GM19452 (cell line): ENCODE data around the gene APOB.

Source experiments
- ATAC-seq: cut with Tn5 transposase; IDR thresholded peaks from one replicate; pipeline ENCODE4 v1.9.1; 2021; ENCODE audit not compliant: unreplicated experiment

The APOB gene, protein sequence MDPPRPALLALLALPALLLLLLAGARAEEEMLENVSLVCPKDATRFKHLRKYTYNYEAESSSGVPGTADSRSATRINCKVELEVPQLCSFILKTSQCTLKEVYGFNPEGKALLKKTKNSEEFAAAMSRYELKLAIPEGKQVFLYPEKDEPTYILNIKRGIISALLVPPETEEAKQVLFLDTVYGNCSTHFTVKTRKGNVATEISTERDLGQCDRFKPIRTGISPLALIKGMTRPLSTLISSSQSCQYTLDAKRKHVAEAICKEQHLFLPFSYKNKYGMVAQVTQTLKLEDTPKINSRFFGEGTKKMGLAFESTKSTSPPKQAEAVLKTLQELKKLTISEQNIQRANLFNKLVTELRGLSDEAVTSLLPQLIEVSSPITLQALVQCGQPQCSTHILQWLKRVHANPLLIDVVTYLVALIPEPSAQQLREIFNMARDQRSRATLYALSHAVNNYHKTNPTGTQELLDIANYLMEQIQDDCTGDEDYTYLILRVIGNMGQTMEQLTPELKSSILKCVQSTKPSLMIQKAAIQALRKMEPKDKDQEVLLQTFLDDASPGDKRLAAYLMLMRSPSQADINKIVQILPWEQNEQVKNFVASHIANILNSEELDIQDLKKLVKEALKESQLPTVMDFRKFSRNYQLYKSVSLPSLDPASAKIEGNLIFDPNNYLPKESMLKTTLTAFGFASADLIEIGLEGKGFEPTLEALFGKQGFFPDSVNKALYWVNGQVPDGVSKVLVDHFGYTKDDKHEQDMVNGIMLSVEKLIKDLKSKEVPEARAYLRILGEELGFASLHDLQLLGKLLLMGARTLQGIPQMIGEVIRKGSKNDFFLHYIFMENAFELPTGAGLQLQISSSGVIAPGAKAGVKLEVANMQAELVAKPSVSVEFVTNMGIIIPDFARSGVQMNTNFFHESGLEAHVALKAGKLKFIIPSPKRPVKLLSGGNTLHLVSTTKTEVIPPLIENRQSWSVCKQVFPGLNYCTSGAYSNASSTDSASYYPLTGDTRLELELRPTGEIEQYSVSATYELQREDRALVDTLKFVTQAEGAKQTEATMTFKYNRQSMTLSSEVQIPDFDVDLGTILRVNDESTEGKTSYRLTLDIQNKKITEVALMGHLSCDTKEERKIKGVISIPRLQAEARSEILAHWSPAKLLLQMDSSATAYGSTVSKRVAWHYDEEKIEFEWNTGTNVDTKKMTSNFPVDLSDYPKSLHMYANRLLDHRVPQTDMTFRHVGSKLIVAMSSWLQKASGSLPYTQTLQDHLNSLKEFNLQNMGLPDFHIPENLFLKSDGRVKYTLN (N-terminal part only)

DNA sequence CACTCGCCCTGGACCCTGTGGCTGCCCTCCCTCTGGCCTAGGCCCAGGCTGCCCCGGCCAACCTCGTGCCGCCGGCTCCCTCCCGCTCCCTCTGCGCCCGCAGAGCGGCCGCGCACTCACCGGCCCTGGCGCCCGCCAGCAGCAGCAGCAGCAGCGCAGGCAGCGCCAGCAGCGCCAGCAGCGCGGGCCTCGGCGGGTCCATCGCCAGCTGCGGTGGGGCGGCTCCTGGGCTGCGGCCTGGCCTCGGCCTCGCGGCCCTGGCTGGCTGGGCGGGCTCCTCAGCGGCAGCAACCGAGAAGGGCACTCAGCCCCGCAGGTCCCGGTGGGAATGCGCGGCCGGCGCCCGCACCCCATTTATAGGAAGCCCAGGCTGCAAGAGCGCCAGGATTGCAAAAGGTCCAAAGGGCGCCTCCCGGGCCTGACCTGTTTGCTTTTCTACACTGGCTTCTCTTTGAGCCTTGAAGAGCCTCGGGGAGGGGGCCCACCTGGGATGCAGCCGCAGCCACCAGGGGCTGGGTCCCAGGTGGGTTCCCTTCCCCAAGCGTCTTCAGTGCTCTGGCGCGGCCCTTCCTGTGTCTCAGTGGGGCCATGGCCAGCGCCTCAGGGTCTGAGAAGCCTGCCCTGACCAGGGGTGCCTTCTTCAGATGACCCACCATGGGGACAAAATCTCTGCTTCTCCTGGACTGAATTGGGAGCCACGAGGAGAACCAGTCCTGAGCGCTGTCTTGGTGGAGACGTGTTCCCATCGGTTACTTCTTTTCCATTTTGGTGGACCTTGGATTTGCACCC, at the start of gene APOB:
Gene APOB (minus strand): TSS at position 330 of the 789 bp plus-strand sequence. CDS start 128 bp downstream, at position 202.
- ATAC-seq = no peak

- ATAC-seq = no peak
These were observed 48.5 kb upstream of the APOB start for GRCh38 chr2:21092308-21092869.

DNA sequence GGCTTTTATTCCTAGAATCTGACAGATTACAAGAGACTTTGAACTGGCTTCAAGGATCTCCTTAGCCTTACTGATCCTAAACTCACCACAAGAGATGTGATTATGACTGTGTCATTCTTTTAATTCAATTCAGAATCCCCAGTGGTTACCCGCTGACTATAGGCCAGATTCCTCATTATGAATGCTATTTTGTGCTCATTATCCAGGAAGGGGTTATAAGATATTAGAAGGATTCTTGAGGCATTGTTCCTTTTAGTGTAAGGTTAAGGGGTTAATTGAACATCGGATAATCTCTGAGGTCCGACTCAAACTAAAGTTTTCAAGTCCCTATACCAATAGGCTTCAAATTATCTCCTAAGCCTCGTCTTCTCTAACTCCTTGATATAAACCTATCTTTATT, 40.5 kb upstream of the APOB start:
- ATAC-seq = no peak

DNA sequence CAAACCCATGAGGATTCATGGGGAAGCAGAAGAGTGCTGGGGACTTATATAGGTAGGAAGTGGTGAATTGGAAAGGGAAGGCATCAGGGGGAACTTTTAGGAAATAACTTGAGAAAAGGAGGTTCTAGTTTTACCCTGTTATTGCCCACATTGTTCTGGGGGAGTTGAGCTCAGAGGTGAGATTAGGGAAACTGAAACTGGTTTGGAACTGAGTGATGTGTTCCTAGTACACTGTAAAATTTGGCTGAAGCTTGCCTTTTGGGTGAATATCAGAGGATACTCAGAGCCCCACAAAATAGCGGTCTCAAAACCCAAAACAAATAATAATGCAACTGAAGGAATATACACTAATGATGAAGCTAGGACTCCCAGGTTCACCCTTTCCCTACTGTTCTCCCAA, 39.6 kb upstream of the APOB start:
- no peak for ATAC-seq

DNA sequence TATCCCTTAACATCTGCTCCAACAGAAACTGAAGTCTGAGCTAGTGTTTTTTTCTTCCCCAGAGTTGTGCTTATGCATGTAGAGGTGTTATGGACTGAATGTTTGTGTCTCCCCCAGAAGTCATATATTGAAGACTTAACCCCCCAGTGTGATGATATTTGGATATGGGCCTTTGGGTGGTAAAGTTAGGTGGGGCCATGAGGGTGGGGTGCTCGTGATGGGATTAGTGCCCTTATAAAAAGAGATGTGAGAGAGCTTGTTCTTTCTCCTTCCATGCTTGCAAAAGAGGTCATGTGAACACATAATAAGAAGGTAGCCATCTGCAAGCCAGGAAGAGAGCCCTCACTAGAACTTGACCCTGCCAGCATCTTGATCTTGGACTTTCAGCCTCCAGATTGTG, 34.4 kb upstream of the APOB start:
- no peak for ATAC-seq

GRCh38 chr2:21072477-21073242, 28.8 kb upstream of the APOB start:
- no peak for ATAC-seq

DNA sequence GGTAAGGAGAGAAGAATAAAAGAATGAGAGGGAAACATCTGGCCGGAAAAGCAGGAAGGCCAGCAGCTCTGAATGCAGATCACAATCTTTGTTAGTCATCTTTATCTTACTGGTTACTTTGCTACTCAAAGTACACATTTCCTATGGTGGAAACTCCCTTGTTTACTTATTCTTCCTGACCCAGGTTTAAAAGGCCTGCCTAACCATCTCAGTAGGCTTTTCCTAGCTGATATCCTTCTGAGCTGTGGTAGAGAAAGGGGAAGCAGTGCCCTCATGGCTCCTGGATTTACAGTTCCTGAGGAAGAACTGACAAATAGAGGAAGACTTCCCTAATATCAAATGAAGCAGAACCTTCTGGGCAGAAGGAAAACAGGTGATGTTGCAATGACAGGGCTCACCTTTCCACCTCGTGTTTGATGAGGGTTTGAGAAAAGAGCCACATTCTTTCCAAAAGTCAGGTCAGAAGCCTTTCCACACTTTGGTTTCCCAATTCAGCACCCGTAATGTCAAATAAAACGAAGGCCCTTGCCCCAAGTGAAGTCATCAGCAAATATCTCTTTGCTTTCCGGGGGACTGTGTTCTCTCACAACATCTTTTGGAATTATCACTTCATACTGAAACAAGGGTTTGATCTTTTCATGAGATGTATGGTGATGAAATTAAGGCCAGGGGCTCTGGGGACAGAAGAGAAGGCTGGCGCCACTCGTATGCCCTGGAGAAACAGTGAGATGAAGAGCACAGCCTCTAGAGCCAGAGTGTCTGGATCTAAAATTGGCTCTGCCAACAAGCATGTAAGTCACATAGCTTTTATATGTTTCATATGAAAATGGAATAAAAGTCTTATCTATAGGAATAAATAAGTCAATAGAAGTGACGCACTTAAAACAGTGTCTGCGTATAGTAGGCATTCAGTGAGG, 26.7 kb upstream of the APOB start:
- no peak for ATAC-seq

- no peak for ATAC-seq
These were observed 26.0 kb upstream of the APOB start for GRCh38 chr2:21069746-21070340.

DNA sequence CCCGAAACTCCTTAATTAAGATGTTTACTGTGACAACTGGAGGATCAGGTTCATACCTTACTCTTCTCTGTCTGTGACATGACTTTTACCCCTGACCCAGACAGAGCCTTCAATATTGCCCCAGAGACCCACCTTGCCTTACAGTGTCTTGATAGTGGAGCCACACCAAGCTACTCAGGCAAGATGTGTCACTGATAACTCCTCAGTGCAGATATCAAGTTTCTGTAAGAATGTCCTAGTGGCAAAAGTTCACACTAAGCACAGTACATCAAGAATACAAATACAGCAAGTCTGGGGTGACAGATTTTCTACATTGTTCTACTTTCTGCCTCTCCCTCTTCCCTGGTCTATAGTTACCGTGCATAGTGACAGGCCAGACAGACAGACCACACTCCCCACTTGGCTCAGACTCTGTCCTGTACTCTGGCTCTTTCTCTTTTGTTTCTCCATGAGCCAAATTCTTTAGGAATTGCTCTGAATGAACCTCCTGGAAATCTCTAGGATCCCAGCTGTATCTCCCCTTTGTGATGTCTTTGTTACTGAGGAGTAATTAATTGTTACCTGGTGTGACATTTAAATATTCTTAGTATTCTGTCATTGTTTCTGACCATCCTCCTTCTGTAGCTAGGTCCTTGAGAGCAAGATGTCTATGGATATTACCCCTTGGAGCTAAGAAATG, 24.1 kb upstream of the APOB start:
- ATAC-seq = no peak

DNA sequence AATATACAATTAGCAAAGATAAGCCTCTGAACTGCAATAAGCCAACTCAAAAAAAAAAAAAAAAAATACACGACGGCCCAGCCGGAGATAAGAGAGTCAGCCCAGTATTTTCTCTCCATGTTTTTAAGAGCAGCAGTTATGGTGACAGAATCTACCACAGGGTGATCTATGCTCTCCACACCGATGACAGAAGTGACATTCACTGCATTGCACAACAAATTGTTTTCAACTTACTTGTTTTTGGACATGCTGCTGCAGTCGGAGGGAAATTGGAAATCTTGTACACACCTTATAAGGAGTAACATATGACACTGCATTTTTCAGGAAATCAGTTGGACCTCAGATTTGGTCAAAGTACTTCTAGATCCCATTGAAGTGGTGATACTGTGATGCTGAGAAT, 23.3 kb upstream of the APOB start:
- no peak for ATAC-seq

GRCh38 chr2:21059885-21060610, 16.2 kb upstream of the APOB start:
- no peak for ATAC-seq

DNA sequence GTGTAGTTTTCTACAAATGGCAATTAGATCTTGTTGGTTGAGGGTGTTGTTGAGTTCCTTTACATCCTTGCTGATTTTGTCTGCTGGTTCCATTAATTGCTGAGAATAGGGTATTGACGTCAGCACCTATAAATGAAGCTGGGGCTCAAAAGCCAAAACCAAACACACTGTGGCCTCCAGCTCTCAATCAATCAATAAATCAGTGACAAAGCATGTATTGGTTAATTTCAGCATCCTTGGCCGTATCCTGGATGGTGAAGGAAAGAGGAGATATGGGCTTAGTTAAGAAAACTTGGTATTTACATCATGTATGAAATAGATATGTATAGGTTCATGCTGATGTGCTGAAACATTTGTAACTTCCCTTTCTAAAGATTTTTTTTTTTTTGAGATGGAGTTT, 13.2 kb upstream of the APOB start:
- ATAC-seq = no peak

- no peak for ATAC-seq
These were observed 12.3 kb upstream of the APOB start for GRCh38 chr2:21055879-21056790.

DNA sequence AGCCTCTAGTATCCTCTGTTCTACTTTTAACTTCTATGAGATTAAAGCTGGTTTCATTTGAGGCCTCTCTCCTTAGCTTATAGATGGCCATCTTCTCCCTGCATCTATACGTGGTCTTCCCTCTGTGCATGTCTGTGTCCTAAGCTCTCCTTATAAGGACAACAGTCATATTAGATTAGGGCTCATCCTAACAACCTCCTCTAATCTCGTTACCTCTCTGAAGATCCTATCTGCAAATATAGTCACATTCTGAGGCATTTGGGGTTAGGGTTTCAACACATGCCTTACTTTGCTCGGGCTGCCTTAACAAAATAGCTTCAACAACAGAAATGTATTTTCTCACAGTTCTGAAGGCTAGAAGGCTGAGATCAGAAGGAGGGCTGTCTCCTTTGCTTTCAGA, 11.6 kb upstream of the APOB start:
- ATAC-seq = no peak

DNA sequence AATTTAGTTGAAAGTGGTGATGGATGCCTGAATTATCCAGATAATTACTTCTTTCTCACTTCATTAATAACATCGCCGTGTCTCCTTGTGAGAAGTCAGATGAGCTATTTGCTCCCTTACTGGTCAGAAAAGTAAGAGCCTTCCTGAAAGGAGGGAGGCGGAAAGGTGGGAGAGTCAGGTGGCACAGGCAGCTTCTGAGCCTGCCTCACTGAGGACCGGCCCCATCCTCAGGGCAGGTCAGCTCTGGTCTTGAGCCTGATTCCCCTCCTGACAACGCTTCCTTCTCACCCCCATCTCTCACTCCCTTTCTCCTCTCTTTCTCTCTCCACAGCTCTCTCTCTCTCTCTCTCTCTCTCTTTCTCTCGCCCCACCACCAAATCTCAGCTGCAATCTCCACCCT, 10.1 kb upstream of the APOB start:
- no peak for ATAC-seq

- no peak for ATAC-seq
These were observed 8.2 kb upstream of the APOB start for GRCh38 chr2:21052044-21052443.
